Kidney capillary endothelial cell (primary cell): ENCODE results near the gene NKTR.

Experiments
- DNase-seq: peaks from one replicate; pipeline ENCODE4 v3.0.0-alpha.2; 2018; ENCODE audit warnings: low spot score

The NKTR gene

DNA sequence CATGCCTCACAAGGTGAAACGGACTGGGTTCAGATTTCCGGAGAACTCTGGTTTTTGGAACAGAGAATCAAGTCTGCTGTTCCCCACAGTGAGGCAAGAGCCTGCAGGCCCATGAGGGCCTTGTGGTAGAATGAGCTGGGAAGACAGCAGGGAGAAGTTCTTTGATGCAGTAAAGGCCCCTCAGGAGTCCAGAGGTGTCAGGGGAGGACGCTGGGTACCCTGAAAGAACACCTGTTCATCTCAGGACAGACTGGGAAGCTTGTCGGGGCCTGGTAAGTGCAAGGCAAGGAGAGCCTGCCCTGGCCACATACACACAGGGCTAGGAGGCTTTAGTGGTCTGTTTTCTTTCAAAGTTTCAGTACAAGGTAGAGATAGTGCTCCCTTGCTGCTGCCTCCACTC is 49.3 kb downstream of the NKTR start:
- no peak for DNase-seq

DNA sequence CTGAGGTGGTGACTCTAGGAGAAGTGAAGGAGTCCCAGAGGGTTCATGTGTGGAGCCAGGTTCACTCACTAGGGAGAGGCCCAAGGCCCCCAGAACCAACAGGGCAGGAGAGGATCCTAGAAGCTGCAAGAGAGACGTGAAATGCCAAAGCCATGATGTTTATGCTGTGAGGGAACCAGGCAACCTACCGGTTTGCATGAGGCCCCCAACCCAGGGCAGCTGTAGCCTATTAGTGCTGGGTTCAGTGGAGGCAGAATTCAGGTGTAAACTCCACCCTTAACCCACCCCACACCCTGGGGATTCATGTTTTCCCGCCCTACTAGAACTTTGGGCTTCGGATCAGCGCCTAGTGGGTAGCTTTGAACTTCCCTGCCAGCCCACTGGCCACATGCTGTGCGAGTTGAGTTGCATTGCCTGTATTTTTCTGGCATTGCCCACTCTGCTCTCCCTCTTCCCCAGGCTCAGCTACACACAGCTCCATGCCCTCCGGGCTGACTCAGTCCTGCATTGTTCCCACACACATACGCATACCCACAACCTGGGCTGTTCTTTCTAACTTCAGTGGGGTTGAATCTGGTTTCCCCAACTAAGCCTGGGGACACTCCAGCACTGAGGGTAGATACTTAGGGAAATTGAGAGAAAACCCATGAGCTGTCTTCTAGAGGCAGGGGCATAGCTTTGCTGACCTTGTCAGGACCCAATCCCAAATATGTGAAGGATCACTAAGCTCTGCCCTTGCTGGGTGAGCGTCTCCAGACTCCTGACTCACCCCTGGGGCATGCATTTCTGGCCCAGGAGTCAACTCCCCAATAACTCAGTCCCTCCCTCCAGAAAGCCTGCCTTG is 51.0 kb downstream of the NKTR start:
- DNase-seq, result no peak

GRCh38 chr3:42652251-42652610 is 51.7 kb downstream of the NKTR start:
- DNase-seq, result no peak

GRCh38 chr3:42652611-42653302 is 52.3 kb downstream of the NKTR start:
- peak; percentile 83 for DNase-seq

GRCh38 chr3:42653303-42653559 is 52.7 kb downstream of the NKTR start:
- no peak for DNase-seq

DNA sequence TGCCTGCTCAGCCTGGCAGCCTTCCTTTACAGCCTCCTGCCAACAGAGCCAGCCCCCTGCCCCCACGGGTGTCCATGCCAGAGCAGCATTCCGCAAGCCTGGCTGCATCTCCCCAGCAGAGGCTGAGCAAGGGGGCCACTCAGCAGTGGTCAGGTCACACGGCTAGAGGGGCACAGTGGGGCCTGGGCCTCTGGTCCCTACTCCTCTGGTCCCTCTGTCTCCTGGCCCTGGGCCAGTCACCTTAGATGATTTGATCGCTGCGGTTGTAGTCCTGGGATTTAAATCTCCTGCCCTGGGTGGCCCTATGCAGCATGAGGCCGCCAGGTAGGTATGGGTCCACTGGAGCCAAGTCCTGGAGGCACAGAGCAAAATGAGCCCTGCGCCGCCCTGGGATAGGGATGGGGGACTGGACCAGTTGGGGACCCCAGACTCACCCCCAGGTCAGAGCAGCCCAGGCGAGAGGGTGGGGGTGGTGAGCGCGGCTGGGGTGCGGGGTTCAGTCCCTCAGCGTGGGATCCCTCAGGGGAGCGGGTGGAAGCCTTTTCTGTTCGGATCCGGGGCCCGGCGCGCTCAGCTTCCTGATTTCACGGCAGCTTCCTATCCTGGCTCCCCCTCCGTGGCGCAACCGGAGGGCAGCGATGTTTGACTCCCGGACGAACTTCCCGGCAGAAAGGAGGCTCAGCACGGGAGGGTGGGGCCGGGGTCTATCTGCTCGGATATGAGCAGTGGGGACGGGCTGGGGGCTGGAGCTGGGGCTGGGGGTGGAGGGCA is 53.3 kb downstream of the NKTR start, which contains the start of gene ZBTB47:
ZBTB47 (plus strand) TSS at position 138 of the 771 bp plus-strand sequence. CDS start 4,659 bp downstream, outside the sequence.
- peak; percentile 33 for DNase-seq

- DNase-seq, result peak; percentile 43
Observed at GRCh38 chr3:42654331-42655201, 54.1 kb downstream of the NKTR start.

GRCh38 chr3:42655331-42655888 is 54.9 kb downstream of the NKTR start:
- no peak for DNase-seq

DNA sequence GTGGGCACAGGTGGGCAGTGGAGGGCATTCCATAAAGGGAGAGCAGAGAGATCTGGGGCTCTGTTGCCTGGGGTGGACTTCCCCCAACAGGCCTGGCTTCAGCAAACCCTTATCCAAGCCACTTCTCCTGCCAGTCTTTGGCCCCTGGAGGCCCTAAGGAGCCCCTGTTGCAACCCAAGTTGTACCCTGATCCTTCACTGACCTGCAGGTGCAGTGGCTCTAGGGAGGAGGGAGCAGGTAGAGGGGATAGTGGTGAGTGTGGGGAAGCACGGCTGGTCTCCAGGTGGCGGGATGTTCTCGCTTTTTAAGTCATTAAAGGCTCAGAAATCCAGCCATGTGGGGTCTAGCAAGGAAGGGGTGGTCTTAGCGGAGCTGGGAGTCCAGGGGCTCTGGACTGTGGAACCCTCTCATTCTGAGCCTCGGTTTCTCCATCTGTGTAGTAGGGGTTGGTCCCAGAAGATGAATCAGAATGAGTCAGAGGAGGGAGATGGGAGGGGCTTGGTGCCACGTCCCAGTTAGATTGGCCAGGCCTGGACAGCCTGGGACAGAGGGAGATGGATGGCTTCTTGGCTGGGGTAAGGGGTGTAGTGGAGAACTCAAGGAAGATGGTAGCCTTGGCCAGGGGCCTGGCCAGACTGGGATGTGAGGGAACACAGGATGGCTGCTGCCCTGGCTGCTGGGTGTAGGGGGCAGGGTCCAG is 55.6 kb downstream of the NKTR start:
- DNase-seq, result no peak

DNA sequence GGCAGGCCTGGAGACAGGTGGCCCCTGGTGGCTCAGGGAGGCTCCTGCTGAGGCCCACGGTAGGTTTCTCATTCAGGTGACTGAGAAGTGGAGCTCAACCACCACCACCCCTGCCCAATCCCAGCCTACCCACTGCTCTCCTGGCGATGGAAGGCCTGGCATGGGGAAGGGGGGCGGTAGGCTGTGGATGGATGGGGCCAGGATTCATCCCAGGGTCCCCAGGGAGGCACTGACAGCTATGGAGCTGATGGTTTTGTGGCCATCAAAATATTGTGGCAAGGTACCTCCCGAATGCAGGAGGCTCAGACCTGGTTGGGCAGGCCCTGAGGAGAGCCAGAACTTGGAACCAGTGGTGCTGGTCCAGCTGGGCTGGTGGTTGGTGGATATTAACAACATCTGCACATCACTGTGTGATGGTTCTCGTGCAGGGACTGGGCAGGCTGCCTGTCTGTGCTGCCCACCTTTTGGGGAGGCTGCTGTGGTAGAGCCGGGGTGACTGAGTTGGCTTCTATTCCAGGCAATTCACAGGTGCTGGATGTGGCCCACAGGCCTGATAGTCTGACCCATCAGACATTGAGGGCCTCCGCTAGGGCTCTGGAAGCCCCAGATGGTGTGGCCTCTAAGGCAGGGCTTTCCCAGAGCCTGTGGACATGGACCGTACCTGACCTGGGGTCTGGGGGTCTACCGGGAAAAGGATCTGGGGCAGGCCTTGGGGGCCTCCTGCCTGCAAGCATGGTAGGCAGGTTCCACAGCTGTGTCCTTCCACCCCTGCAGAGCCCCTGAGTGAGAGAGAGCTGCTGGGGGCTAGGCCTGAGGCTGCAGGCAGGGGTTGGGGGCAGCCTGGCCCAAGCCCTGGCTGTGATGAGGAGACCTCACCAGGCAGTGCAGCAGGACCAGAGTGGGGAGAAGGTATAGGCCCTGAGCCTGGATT is 56.5 kb downstream of the NKTR start:
- no peak for DNase-seq

DNA sequence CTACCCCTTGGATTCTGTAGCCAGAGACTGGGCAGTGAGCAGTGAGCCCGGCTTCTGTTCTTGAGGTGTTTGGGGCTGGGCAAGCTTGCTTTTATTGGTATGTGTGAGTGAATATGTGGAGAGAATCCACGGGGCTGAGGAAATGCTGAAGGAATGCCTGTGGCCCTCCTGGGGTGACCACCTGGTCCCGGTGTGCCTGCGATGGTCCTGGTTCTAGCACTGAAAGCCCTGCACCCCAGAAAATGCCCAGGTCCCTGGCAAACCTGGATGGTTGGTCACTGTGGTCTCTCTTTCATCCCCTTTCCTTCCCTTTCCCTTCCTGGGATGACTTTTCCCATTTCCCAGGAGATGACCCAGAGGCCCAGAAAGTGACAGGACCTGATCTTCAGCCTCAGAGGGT is 57.2 kb downstream of the NKTR start:
- no peak for DNase-seq

GRCh38 chr3:42658091-42658770 is 57.7 kb downstream of the NKTR start:
- DNase-seq, result no peak

DNA sequence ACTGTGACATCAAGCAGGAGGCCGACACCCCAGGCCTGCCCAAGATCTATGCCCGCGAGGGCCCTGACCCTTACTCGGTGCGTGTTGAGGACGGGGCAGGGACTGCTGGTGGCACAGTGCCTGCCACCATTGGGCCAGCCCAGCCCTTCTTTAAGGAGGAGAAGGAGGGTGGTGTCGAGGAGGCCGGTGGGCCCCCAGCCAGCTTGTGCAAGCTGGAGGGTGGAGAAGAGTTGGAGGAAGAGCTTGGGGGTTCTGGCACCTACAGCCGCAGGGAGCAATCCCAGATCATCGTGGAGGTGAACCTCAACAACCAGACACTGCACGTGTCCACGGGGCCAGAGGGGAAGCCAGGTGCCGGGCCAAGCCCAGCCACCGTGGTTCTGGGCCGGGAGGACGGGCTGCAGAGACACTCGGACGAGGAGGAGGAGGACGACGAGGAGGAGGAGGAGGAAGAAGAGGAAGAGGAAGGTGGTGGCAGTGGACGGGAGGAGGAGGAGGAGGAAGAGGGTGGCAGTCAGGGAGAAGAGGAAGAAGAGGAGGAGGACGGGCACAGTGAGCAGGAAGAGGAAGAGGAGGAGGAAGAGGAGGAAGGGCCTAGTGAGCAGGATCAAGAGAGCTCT is 58.4 kb downstream of the NKTR start:
- no peak for DNase-seq

DNA sequence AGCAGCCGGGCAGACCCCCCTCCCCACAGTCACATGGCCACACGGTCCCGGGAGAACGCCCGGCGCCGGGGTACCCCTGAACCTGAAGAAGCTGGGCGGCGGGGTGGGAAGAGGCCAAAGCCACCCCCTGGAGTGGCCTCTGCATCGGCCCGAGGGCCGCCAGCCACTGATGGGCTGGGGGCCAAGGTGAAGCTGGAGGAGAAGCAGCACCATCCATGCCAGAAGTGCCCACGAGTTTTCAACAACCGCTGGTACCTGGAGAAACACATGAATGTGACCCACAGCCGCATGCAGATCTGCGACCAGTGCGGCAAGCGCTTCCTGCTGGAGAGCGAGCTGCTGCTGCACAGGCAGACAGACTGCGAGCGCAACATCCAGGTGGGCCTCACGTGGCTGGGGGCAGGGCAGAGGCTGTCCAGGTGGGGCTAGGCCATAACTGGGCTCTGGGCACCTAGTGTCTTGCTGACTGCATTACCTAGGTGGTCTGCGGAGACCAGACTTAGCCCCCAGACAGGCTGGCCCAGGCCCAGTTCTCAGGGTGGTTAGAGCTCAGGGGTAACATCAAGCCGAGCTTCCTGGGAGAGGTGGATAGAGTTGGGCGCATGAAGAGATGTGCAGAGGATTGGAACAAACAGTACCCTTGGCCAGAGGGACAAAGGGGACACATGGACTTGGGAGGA is 59.1 kb downstream of the NKTR start:
- DNase-seq, result no peak

- no peak for DNase-seq
Observed at GRCh38 chr3:42660131-42660715, 59.7 kb downstream of the NKTR start.

- DNase-seq, result no peak
Observed at GRCh38 chr3:42660898-42661297, 60.4 kb downstream of the NKTR start.

DNA sequence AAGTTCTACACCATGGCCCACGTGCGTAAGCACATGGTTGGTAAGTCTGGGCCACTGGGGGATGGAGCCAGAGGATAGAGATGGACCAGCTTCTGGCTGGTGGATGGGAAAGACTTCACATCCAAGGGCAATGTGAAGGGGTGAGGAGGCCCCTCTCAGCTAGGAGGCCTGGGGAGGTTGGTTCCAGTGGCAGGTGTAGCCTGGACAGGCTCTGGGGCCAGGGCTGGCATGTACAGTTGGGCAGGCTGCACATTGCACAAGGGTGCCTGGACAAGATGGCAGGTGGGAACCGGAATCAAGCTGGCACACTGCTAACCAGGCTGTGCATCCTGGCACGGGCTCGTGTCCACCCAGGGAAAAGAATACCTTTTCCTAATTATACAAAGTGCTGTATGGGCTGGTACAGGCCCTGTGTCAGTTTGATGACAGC is 61.1 kb downstream of the NKTR start:
- DNase-seq, result no peak
